Upper lobe of right lung (tissue), 1 donor: ENCODE data around the gene ATL2. TPM values are rescaled to one million over a fixed set of nuclear protein-coding genes. Genes with fewer than 3 reads are reported as not detected.
"Not testable (repeated sequence)": the region's sequence is repeated elsewhere in the genome, so short reads cannot be mapped to it uniquely, and the experiment has no call there.

ENCODE experiments used
- ATAC-seq: fragments of 200-7000 bp; cut with Tn5 transposase; one replicate; pipeline ENCODE4 v1.9.1; 2020; ENCODE audit warnings: mild to moderate bottlenecking, moderate library complexity
- DNase-seq: peaks from one replicate; pipeline ENCODE4 v3.0.0-alpha.2; 2020
- H3K27ac ChIP-seq: fragments of 200-600 bp; one replicate; pipeline ENCODE4 v1.8.0; 2022
- H3K27me3 ChIP-seq: fragments of 200-600 bp; one replicate; pipeline ENCODE4 v1.8.0; 2022; ENCODE audit warnings: mild to moderate bottlenecking
- H3K36me3 ChIP-seq: fragments of 200-600 bp; one replicate; pipeline ENCODE4 v1.8.0; 2022
- H3K4me1 ChIP-seq: fragments of 200-600 bp; one replicate; pipeline ENCODE4 v1.8.0; 2022
- H3K4me3 ChIP-seq: fragments of 200-600 bp; one replicate; pipeline ENCODE4 v1.8.0; 2022; ENCODE audit warnings: mild to moderate bottlenecking
- H3K9me3 ChIP-seq: fragments of 200-600 bp; one replicate; pipeline ENCODE4 v1.8.0; 2022
- intact Hi-C: fragments of 100-400 bp; cut with DNase I; formaldehyde crosslinking; loops from one replicate; pipeline ENCODE4 v1.11.0; 2022
- total RNA-seq: library from RNA; stranded (reverse); fragmentation: NEBNext Ultra II Directional; extraction: Animal tissue kit (Norgen Biotek cat#: 25700); gene quantifications from one replicate; pipeline ENCODE4 v1.2.1, GENCODE V29; 2021
- TF ChIP-seq, protein P1 (sequence below): fragments of 200-600 bp; IDR thresholded peaks from one replicate; pipeline ENCODE4 v1.8.0; 2022; ENCODE audit warnings: antibody characterized with exemption
- donor health status: DM: no; HTN: yes; CAD: no; lungs with severe emphysema.

ATL2 gene
- total RNA-seq, 1 donor from 2014 or later: 69.1 TPM

DNA sequence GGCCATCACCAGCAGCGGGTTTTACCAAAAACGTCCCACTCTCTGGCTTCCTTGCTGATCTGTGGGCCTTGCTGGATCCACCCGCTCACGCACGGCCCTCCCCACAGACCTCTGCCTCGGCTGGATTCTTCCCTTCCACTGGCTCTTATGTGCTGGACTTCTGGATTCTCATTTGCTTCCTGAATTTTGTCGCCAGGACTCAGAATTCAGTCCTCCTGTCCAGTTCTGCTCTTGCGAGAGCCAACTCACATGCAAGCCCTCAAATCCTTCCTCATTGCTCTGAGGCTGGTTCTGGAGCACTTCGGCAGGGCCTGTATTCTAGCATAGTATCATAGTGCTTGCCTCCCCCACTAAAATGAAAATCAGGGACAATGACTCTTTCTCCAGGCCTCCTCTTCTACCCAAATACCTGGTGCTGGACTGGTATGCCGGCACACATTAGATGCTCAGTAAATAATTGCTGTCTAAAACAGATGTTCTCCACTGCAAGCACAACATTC is 115.5 kb downstream of the ATL2 start:
- TF ChIP-seq, protein P1, sequence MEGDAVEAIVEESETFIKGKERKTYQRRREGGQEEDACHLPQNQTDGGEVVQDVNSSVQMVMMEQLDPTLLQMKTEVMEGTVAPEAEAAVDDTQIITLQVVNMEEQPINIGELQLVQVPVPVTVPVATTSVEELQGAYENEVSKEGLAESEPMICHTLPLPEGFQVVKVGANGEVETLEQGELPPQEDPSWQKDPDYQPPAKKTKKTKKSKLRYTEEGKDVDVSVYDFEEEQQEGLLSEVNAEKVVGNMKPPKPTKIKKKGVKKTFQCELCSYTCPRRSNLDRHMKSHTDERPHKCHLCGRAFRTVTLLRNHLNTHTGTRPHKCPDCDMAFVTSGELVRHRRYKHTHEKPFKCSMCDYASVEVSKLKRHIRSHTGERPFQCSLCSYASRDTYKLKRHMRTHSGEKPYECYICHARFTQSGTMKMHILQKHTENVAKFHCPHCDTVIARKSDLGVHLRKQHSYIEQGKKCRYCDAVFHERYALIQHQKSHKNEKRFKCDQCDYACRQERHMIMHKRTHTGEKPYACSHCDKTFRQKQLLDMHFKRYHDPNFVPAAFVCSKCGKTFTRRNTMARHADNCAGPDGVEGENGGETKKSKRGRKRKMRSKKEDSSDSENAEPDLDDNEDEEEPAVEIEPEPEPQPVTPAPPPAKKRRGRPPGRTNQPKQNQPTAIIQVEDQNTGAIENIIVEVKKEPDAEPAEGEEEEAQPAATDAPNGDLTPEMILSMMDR: no peak
- Histone ChIP-seq H3K4me3 (no peak overlapping the region), H3K9me3 (no peaks in the 10 kb centered on the region), H3K36me3 (no peaks in the 10 kb centered on the region), H3K27ac (no peak overlapping the region), H3K4me1 (no peaks in the 10 kb centered on the region), H3K27me3 (no peaks in the 10 kb centered on the region)
- intact Hi-C loops: no loop called here
- ATAC-seq (peak; percentile 68), DNase-seq (no peak)

DNA sequence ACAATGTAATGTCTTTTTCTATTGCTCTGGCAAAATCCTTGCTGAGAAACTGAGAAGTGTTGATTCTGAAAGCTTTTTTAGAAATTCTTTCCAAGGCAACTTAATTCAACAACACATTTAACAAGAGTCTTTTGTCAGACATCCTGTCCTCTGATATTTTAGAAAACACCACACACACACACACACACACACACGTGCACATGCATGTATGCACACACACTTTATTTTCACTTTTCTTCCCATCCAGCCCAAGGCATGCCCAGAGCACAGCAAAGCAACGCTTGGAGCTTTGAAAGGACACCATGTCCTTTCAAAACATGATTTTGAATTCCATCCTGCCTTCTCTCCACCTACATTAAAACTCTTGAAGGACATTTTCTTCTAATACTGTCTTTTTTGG is 116.1 kb downstream of the ATL2 start:
- H3K36me3 ChIP-seq: no peaks in the 10 kb centered on the region
- intact Hi-C loops: no loop called here
- DNase-seq: no peak
- TF ChIP-seq, protein P1: no peak
- H3K27ac ChIP-seq: no peak overlapping the region
- no peaks in the 10 kb centered on the region for H3K4me1 ChIP-seq
- ATAC-seq: no peak
- no peaks in the 10 kb centered on the region for H3K9me3 ChIP-seq
- no peaks in the 10 kb centered on the region for H3K27me3 ChIP-seq
- H3K4me3 ChIP-seq: no peak overlapping the region

DNA sequence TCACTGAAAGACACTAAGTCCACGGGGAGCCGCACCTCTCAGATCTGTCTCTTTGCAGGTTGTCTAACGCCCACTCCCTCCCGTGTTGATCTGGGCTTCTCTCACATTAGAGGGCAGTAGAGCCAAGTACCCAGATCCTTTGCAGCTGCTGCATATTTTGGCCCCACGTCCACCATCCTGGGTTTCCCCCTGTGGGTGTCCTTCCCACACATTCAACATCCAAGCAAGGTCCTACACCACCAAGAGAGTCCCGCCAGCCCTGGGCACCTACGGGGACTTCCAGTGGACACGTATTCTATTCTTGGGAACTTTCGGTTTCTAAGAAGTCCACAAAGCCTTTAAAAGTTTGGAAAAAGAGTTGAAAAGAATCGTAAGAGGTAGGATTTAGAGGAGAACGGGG is 116.6 kb downstream of the ATL2 start:
- DNase-seq: no peak
- Histone ChIP-seq H3K9me3 (no peaks in the 10 kb centered on the region), H3K27ac (no peak overlapping the region), H3K4me1 (no peaks in the 10 kb centered on the region), H3K27me3 (no peaks in the 10 kb centered on the region), H3K4me3 (no peak overlapping the region), H3K36me3 (no peaks in the 10 kb centered on the region)
- TF ChIP-seq, protein P1: no peak
- no peak for ATAC-seq
- intact Hi-C loops: no loop called here

DNA sequence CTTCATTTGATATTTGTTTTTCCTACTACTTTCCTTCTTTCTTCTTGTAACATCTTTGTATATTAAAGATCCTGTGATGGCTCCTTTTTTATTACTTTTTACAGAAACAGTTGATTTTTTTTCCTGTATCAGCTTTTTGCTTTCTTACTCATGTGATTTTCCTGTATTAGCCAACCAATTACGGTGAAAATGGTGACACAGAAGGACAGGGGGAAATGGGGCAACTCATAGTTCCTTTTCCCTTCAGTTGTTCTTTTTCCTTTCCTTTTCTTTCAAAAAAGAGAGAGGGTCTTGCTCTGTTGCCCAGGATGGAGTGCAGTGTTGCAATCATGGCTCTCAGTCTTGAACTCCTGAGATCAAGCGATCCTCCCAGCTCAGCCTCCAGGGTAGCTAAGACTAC is 117.8 kb downstream of the ATL2 start:
- TF ChIP-seq, protein P1: no peak
- ATAC-seq (no peak), DNase-seq (no peak)
- intact Hi-C loops: no loop called here
- no peaks in the 10 kb centered on the region for H3K9me3 ChIP-seq
- H3K27ac ChIP-seq: no peak overlapping the region
- H3K4me3 ChIP-seq: no peak overlapping the region
- no peaks in the 10 kb centered on the region for H3K36me3 ChIP-seq
- no peaks in the 10 kb centered on the region for H3K4me1 ChIP-seq
- H3K27me3 ChIP-seq: no peaks in the 10 kb centered on the region

DNA sequence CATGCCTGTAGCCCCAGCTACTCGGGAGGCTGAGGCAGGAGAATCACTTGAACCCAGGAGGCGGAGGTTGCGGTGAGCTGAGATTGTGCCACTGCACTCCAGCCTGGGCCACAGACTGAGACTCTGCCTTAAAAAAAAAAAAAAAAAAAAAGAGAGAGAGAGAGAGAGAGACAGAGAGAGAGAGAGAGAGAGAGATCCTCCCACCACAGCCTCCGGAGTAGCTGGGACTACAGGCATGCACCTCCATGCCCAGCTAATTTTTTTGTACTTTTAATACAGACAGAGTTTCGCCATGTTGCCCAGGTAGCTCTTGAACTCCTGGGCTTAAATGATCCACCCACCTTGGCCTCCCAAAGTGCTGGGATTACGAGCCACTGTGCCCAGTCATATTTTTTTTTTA is 119.4 kb downstream of the ATL2 start:
- H3K27me3 ChIP-seq, intact Hi-C loops, H3K4me1 ChIP-seq, DNase-seq, H3K4me3 ChIP-seq, H3K36me3 ChIP-seq, ATAC-seq, H3K27ac ChIP-seq, H3K9me3 ChIP-seq: not testable (repeated sequence)

DNA sequence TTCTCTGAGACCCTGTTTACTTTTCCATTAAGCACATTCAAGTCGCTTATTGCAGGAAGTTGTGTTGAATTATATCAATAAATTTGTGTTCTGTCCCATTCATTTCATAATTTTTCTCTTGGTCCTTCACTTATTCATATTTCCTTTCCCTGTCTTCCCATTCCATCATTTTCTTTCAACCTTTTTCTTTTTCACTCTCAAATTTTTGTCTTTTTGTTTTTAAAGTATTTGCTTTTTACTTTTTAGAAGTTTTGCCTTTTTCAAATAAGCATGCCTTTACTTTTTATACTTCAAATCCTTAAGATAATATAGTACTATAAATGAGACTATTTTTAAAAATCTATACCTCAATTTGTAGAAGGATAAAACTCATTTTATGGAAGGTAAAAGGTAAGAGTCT is 120.5 kb downstream of the ATL2 start:
- TF ChIP-seq, protein P1: no peak
- no peaks in the 10 kb centered on the region for H3K36me3 ChIP-seq
- ATAC-seq: no peak

More for the DNA sequence above, 120.5 kb downstream of the ATL2 start:
- Histone ChIP-seq H3K9me3 (no peaks in the 10 kb centered on the region), H3K4me1 (no peaks in the 10 kb centered on the region), H3K4me3 (no peak overlapping the region), H3K27ac (no peak overlapping the region), H3K27me3 (no peaks in the 10 kb centered on the region)
- no peak for DNase-seq
- intact Hi-C loops: no loop called here
